Spinal cord (tissue), 10 donors: Measurements from ENCODE around the gene STX18. TPM values are rescaled to one million over a fixed set of nuclear protein-coding genes. Genes with fewer than 3 reads are reported as not detected.

Experiments used
- DNase-seq, 6 donors: peaks; one replicate each; pipeline versions ENCODE4 v3.0.0 to v3.0.0-alpha.2; 2013 to 2015; ENCODE audit warnings: low spot score in 6 of 6, low read depth in 4 of 6
- H3K27ac ChIP-seq: one replicate; pipeline ENCODE4 v1.5.1; 2013; ENCODE audit warnings: low read depth, low read length, control low read depth
- H3K27me3 ChIP-seq: one replicate; pipeline ENCODE4 v1.6.1; 2013; ENCODE audit warnings: low read length; ENCODE audit not compliant: control insufficient read depth, insufficient read depth
- H3K36me3 ChIP-seq: one replicate; pipeline ENCODE4 v1.6.1; 2013; ENCODE audit warnings: low read length; ENCODE audit not compliant: control insufficient read depth, insufficient read depth
- H3K4me1 ChIP-seq: one replicate; pipeline ENCODE4 v1.6.1; 2013; ENCODE audit warnings: low read length; ENCODE audit not compliant: control insufficient read depth, insufficient read depth
- H3K4me3 ChIP-seq: one replicate; pipeline ENCODE4 v1.5.1; 2013; ENCODE audit warnings: low read depth, low read length, control low read depth
- H3K9me3 ChIP-seq: one replicate; pipeline ENCODE4 v1.6.1; 2013; ENCODE audit warnings: low read length; ENCODE audit not compliant: control insufficient read depth, insufficient read depth
- WGBS: methylation state at CpG from one replicate; pipeline ENCODE4 v1.1.5; 2013; ENCODE audit warnings: missing lambda C conversion rate; ENCODE audit not compliant: insufficient coverage; 5-methylcytosine and 5-hydroxymethylcytosine counted together
- polyA plus RNA-seq, 2 donors: library from polyadenylated mRNA; unstranded; fragments of 120-200 nt; gene quantifications; one replicate each; pipeline ENCODE4 v1.2.1, GENCODE V29; 2013; ENCODE audit not compliant: insufficient read length in 2 of 2
- total RNA-seq, 2 donors: library from RNA; depleted of rRNA in 1 of 2; stranded (reverse); fragments of 120-200 nt in 1 of 2; fragments of >200 nt in 1 of 2; gene quantifications; one replicate each; pipeline versions ENCODE4 v1.2.3 to v1.2.4, GENCODE V29; 2013 to 2014
- donor health status: healthy.

Gene STX18
- total and polyA plus RNA-seq, 4 donors, result 26.9 to 56.4 (median 49.4) TPM

DNA sequence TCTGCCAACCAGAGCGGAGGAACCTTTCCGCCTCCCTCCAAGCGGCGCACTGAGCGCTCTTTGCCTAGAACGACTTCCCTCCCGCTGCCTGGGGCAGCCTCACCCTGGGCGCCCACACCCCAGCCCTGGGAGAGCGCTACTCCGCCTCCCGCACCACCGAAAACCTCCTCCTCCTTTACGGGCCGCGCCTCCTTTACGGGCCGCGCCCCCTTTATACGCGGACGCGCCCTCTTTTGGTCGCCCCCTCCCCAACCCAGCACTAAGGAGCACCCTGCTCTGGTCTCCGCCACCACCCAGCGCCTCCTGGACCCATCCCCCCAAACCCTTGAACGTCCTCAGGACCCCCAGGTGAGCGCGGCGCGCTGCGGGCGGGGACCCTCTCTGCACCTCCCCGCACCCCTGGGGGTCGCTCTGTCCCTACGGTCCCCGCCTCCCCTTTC is 155.5 kb downstream of the STX18 start:
- Histone ChIP-seq H3K27ac (no peak overlapping the region), H3K36me3 (peaks cover 25% of the 10 kb centered on the region), H3K4me1 (peaks cover 38% of the 10 kb centered on the region), H3K9me3 (no peaks in the 10 kb centered on the region), H3K4me3 (peak overlapping the region; percentile 52), H3K27me3 (peaks cover 26% of the 10 kb centered on the region)
- DNase-seq, result peak in 2 of 6 donors; percentile 89 to 94
- WGBS, result 0% methylated on average over 36 of the region's 36 CpGs

DNA sequence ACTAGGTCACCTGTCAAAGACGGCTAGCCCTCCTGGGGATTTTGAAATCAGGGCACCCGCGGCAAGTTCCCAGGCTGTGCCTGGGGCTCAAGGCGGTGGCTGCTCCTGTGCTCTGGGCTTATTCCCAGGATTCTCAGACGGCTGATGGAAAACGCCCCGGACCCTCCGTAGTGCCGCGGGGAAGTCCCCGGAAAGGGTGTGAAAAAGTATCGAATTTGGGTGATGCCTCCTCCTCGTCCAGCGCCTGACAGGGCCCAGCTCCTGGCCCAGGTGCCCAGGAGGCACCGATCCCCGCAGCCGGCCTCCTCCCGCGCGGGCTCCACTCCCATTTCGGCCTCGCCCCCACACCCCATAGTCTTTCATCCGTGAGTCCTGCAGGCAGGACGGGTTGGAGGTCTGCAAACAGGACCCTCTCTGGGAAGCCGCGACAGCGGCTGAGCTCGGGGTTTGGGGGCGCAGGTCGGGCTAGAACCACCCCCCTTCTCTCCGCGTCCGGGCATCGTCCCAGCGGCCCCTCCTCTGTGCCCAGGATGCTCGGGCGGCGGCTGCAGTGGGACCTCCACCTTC is 156.0 kb downstream of the STX18 start:
- peak overlapping the region; percentile 52 for H3K4me3 ChIP-seq
- under 1% methylated on average over 38 of the region's 38 CpGs for WGBS
- H3K27ac ChIP-seq, result no peak overlapping the region
- no peaks in the 10 kb centered on the region for H3K9me3 ChIP-seq
- peaks cover 20% of the 10 kb centered on the region for H3K36me3 ChIP-seq
- peaks cover 38% of the 10 kb centered on the region for H3K4me1 ChIP-seq
- DNase-seq, result peak in 1 of 6 donors; percentile 47
- peaks cover 26% of the 10 kb centered on the region for H3K27me3 ChIP-seq

DNA sequence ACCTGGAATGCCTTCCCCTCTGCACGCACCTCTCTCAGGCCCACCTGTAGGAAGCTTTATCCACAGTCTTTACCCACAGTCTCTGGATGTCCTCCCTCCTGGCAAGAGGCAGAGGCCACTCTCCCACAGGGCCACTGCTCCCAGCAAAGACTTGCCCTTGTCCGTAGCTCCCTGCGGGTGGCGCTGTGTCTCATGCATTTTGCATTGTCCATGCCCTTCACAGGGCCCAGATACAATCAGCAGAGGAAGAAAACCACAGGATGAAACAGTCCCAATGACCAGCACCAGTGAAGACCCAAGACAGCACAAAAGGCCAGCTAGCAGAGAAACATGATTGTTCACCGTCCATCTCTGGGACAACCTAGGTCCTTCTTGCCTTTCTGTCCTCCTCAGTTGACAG is 157.0 kb downstream of the STX18 start:
- H3K27ac ChIP-seq, result no peak overlapping the region
- WGBS, result 40% methylated on average over 5 of the region's 5 CpGs
- H3K27me3 ChIP-seq, result peaks cover 26% of the 10 kb centered on the region
- no peak overlapping the region for H3K4me3 ChIP-seq
- peaks cover 11% of the 10 kb centered on the region for H3K36me3 ChIP-seq
- DNase-seq, result peak in 1 of 6 donors; percentile 30
- peaks cover 32% of the 10 kb centered on the region for H3K4me1 ChIP-seq
- H3K9me3 ChIP-seq, result no peaks in the 10 kb centered on the region

DNA sequence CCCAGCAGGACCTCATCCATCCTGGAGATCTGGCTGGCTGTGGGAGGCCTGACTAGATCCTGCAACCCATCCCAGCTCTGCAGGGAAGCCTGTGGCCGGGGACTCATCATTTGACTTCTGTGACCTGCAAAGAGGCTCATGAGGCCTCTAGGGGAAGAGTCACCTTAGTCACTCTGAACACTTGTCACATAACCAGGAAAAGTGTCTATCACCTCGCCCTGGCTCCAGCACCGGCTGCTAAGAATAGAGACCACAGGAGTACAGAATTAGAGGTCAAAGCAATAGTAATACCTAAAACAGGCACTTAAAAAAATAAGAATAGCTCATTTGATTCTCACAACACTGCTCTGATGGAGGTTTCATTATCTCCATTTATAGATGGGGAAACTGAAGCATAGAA is 158.8 kb downstream of the STX18 start:
- Histone ChIP-seq H3K27me3 (peaks cover 25% of the 10 kb centered on the region), H3K4me1 (peaks cover 28% of the 10 kb centered on the region), H3K9me3 (no peaks in the 10 kb centered on the region), H3K4me3 (no peak overlapping the region), H3K27ac (no peak overlapping the region), H3K36me3 (peaks cover 3% of the 10 kb centered on the region)
- 88% methylated on average over 1 of the region's 3 CpGs for WGBS
- DNase-seq, result no peak

DNA sequence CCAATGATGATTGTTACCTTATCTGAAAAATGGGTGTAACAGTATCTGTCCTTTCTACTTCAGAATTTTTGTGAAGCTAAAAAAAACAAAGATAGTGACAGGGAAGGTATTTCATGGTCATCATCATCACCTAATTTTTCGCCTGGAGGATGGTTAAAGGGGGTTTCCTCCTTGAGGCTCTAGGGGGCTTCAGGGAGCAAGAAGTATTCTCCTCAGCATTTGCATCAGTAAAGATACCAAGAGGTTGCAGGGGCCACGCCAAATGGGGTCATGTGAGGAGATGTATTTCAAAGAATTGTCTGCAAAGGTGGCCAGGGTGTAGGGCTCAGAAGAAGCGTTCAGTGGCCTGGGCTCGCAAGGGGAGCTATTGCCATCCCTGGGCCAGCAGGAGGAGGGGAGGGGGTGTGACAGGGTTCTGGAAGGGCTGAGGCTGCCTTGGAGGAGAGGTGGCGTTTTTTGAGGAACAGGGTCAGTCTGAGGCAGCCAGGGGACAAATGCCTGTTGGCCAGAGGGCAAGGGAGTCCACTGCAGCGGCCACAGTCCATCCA is 162.2 kb downstream of the STX18 start:
- no peak overlapping the region for H3K4me3 ChIP-seq
- H3K4me1 ChIP-seq, result peaks cover 9% of the 10 kb centered on the region
- H3K36me3 ChIP-seq, result no peaks in the 10 kb centered on the region
- H3K27ac ChIP-seq, result no peak overlapping the region
- no peaks in the 10 kb centered on the region for H3K9me3 ChIP-seq
- WGBS, result 44% methylated on average over 5 of the region's 6 CpGs
- peaks cover 4% of the 10 kb centered on the region for H3K27me3 ChIP-seq
- DNase-seq, result no peak

DNA sequence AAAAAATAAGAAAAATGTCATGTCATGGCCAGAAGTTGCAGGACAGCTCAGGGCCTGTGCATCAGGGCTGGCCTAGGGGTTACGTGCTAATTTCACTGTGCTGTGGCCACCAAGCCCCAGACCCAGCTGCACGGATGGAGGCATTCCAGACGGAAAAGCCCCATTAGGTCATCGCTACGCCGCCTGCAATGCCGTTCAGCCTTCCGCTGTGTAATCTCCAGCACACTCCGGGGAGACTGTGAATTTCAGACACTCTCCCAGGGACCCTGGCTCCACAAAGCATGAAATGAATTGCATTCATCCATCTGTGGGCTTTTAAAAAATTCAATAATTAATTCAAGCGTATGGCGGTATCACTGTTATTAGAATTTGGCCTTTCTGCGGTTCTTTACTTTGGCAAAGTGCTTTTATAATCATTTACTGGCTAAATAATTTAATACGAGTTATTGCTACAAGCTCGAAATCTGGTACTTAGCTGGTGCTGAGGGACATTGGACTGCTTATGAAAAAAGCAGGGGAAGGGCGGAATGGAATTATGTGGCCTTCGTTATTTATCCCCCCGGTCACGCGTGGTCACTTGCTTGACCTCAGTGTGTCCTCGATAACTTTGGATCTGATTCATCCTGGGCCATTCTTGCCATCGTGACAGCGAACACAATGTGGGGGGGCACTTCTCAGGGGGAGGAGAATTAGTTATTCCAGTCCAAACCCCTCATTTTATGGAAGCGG is 164.0 kb downstream of the STX18 start:
- H3K27me3 ChIP-seq, result no peaks in the 10 kb centered on the region
- DNase-seq, result peak in 2 of 6 donors; percentile 31 to 91
- H3K27ac ChIP-seq, result no peak overlapping the region
- H3K36me3 ChIP-seq, result no peaks in the 10 kb centered on the region
- H3K4me1 ChIP-seq, result peaks cover 9% of the 10 kb centered on the region
- H3K4me3 ChIP-seq, result no peak overlapping the region
- H3K9me3 ChIP-seq, result no peaks in the 10 kb centered on the region
- 64% methylated on average over 16 of the region's 23 CpGs for WGBS

DNA sequence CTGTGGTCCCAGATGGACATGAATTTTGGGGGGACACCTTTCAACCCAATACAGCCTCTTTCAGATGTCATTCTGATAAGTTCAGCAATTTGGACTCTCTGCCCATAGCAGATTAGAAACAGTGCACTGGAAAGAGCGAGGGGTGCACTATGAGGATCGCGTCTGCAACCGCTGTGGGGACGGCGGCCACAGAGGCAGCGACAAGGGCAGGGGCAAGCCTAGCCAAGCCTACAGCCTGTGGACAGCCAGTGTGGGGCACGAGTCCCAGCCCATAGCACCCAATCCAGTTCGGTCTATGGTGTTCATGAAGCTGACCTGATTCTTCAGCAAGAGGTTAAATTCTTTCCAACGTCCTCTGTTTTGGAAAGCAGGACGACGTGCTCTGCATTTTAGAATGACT is 164.7 kb downstream of the STX18 start:
- Histone ChIP-seq H3K9me3 (no peaks in the 10 kb centered on the region), H3K4me1 (peaks cover 9% of the 10 kb centered on the region), H3K27me3 (no peaks in the 10 kb centered on the region), H3K36me3 (no peaks in the 10 kb centered on the region), H3K27ac (no peak overlapping the region), H3K4me3 (no peak overlapping the region)
- WGBS, result 86% methylated on average over 10 of the region's 12 CpGs
- DNase-seq, result no peak

DNA sequence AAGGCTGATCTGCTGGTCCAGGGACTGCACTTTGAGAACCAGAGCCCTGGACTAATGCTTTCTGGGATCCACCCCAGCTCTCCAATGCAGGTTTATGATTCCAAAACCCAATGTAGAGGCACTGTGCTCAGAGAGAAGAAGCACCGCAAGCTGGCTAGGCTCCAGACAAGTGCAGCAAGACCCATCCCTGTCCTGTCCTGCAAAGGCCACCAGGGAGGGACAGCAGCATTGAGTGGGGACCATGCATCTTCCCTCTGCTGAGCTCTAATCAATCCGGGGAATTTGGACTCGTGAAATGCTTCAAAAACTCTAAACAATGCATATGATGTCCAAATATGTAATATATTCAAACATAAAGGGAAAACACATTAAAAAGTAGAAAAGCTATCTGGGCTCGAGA is 165.8 kb downstream of the STX18 start:
- 60% methylated on average over 1 of the region's 4 CpGs for WGBS
- no peaks in the 10 kb centered on the region for H3K36me3 ChIP-seq
- no peak for DNase-seq
- H3K27me3 ChIP-seq, result no peaks in the 10 kb centered on the region
- H3K4me3 ChIP-seq, result no peak overlapping the region
- H3K4me1 ChIP-seq, result peaks cover 9% of the 10 kb centered on the region
- H3K27ac ChIP-seq, result no peak overlapping the region
- H3K9me3 ChIP-seq, result no peaks in the 10 kb centered on the region

DNA sequence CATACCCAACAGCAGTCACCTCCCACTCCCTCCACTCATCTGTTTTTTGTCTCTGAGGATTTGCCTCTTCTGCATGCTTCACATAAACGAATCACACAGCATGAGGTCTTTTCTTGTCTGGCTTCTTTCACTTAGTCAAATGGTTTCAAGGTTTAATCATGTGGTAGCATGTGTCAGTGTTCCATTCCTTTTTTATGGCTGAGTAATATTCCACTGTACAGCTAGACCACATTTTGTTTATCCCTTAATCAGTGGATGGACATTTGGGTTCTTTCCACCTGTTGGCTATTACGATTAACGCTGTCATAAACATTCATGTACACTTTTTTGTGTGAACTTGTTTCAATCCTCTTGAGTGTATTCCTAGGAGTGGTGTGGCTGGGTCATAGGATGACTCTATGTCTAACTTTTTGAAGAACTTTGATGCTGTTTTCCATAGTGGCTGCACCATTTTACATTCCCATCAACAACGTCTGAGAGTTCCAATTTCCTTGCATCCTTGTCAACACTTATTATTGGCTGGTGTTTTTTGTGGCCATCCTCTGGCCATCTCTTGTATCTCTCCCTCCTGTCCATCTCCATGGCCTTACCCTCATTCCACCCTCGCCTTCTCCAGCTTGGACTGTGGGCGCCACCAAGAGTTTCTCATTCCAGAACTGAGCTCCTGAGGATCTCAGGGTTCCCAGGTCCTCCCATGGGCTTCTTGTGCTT is 167.3 kb downstream of the STX18 start:
- Histone ChIP-seq H3K4me1 (peaks cover 9% of the 10 kb centered on the region), H3K36me3 (no peaks in the 10 kb centered on the region), H3K27ac (no peak overlapping the region), H3K27me3 (no peaks in the 10 kb centered on the region), H3K4me3 (no peak overlapping the region), H3K9me3 (no peaks in the 10 kb centered on the region)
- WGBS, result 90% methylated on average over 2 of the region's 6 CpGs
- no peak for DNase-seq
